ENCODE data around the gene R3HDM2.

R3HDM2 gene

GRCh38 chr12:57224973-57225679, 205.7 kb downstream of the R3HDM2 start:
- no peak for DNase-seq

- no peak for DNase-seq
Measured at GRCh38 chr12:57224278-57224972, 206.4 kb downstream of the R3HDM2 start.

DNA sequence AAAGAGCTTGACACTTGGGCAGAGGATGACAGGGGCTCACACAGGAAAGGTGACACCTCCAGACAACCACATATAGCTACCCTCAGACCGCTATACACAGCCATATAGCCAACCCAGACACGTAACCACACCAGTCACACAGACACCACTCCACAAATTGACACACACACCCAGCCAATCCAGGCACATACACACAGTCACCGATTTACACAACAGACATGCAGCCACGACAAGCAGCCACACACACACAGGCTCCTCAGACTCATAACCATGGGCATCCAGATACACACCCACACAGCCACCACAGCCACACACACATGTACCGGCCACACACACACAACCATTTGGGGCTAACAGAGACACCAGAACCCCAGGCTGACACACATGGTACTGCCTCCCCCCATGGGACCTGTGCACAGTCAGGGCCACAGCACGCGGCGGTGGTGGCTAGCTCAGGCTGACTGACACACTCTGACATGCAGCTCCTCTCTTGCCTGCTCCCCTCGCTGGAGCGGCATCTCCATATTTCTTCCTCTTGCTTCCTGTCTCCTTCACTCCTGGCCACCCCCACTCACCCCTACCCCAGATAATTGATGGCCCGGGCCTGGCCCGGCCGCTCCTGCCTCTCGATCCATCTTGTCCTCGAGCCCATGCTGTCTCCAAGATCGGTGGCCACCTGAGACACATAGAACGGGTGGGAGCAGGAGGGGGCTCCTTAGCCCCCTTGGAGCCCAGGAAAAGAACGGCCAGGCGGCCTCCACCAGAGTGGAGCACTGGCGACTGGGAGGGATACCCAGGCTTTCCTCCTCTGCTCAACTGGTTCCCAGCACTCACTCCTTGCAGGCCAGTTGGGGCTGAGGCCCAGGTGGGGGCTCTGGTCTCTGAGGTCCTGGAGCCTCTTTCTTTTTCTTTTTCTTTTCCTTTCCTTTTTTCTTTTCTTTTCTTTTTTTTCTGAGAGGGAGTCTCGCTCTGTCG, 207.4 kb downstream of the R3HDM2 start:
- no peak for DNase-seq

DNA sequence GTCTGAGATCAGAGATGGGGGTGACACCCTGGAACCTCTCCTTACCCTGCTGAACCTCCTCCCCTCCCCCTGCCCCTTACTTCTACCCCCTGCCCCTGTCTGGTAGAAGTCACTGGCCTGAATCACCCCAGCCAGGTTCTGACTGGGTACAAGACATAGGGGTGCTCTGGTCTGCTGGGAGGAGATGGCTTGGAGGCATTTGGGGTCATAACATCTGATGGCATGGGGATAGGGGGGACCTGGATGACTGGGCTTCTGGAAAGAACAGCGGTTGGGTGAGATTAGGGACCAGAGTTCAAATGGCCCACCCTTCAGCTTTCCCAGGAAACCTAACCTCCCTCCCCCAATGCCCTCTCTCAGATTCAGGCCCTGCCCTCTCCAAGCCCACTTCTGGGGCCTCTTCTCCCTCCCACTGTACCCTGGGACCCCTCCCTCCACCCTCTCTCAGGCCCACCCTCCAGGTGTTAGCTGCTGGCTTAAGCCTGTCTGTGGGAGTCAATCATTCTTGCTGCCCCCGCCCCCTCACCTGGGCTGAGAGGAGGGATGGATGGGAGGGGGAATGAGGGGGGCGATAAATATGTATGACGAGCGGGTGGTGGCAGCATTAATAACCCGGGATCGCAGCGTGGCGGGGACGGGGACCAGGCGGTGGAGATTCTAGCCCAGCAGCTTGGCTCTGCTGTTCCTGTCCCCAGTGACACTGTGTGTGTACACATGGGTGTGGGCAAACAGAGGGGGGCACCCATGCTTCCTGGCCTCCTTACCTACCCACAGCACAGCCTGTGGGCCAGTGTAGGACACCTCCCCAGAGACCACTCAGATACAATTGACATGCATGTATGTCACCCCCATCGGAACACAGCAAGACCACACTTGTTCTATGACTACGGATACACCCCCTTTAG, 208.3 kb downstream of the R3HDM2 start:
- no peak for DNase-seq

DNA sequence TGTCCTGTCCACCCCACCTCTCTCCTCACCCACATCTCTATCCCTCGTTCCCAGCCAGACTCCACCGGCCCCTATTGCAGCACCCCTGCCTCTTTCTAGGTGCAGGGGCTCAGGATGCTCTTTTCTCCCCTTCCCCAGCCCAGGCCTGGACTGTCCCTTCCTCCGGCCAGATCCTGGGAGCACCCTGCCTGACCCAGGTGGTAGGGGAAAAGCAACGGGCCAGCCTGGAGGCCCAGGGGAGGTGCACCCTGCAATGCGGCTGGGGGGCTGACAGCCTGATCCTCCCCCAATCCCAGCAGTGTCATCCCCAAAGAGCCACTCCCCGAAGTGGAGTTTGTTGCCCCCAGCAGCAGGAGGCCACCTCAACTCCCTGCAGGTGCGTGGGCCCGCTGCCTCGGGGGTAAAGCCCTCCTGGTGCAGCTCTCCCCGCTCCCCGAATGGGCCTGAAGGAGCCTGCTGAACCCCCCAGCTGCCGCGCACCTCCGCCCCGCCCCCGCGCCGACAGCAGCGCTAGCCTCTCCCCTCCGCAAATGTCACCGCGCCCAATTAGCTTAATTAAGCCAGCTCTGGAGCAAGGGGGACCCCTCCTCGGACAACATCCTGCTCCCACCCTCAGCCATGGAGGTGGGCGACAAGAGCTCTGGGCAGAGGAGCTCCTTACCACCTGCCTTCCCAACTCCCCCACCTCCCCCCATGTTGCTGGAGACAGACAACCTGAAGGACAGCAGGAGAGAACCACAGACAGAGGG, 209.5 kb downstream of the R3HDM2 start:
- no peak for DNase-seq

- DNase-seq = no peak
Measured at GRCh38 chr12:57220770-57221168, 210.1 kb downstream of the R3HDM2 start.

- DNase-seq = no peak
Measured at GRCh38 chr12:57219993-57220754, 210.7 kb downstream of the R3HDM2 start.

GRCh38 chr12:57219205-57219992, 211.4 kb downstream of the R3HDM2 start:
- no peak for DNase-seq

- DNase-seq = no peak
Measured at GRCh38 chr12:57218030-57218853, 212.6 kb downstream of the R3HDM2 start.

DNA sequence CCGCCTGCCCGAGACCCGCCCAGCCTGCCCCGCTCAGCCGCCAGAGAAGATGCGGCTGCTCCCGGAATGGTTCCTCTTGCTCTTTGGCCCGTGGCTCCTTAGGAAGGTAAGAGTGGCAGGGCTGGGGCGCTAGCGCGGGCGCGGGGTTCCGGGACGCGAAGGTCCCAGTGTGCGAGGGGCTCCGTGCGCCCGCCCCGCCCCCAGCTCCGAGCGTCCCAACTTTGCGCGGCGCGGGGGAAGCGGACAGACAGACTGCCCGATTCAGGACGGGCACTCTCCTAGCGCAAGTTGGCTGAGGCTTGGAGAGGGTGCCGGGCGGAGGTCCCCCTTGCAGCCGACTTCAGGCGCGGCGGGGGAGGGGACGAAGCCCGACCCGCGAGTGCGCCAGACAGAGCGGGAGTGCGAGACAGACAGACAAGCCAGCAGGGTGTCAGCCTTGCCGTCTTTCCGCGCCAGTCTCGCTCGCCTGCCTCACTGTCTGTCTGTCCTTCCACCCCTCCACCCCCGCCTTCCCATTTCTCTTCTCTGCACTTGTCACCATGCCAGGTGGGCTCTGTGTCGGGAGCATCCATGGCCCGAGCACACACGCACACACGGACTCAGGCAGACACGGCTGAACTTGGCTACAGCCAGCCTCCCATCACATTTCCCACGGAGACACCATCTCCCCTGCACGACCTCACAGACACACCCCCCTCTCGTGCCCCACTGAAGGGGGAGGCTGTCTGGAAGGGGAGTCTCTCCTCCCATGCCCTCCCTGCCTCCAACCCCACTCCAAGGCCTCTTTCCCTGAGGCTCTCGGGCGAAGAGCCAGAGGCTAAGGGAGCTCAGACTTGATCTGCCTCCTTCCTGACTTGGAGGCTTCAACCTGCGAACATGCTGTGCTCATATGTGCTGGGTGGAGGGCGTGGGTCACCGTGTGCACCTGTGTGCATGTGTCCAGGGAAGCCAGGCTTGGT, 213.6 kb downstream of the R3HDM2 start:
- DNase-seq = no peak

- DNase-seq = no peak
Measured at GRCh38 chr12:57216014-57216911, 214.6 kb downstream of the R3HDM2 start, which contains the start of gene NXPH4. NXPH4 (plus strand) TSS chr12:57216794; CDS start chr12:57216970, 176 bp downstream.

DNA sequence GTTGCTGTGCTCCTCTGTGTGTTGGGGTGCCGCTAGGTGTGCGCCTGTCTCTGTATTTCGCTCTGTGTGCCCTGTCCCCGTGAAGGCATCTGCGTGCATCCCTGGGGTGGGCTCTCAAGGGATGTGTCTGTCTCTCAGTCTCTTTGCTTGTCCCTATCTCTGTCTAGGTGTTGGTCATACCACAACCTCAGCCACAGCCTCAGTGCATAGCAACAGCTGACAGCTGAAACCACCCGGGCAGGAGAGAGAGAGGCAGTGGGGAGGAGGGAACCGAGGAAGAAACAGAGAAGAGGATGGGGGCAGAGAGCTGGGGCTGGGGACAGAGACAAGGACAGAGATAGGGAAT, 215.2 kb downstream of the R3HDM2 start:
- DNase-seq = no peak

GRCh38 chr12:57215065-57215464, 215.8 kb downstream of the R3HDM2 start:
- DNase-seq = no peak

DNA sequence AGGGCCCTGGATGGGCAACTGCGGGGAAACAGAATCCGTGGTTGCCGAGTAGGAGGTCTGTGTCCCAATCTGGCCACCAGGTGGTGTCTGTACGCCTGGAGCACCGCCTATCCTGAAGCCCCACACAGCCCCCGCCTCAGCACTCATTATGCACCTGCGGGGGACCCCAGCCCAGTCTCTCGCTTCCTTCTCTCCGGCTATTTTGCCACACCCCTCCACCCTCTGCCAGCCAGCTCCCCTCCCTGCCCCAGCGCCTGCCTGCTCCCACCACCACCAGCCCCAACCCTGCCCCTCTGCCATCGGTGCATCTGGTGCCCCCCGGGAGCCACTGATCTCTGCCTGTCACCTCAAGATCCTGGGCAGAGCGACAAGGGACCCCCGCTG, 216.5 kb downstream of the R3HDM2 start:
- DNase-seq = peak; percentile 58

DNA sequence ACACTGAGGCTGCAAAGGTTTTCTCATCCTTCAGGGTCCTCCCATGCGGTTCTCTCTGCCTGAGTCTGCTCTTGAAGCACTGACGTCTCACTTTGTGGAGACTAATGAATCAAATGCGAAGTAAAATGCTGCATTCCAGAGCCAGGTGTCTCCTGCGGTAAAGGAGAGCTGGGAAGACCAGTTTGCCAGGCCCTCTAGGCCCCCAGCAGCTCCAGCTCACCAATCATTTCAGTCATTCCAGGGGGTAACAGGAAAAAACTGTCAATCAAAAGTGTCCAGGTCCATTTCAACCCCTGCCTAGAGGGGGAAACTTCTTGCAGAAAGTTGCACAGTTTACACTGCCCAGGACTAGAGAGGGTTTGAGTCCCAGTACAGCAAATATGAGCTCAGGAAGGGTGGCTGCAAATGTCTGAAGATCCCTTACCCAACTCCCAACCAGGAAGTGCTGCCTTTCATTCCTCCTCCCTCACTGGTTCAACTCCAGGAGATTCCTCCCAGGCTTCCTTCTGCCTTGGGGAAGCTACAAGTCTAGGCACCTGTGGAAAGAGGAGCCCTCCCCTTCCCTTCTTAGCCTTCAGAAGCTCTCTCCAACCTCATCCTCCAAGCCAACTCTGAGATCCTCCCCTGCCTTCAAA, 217.0 kb downstream of the R3HDM2 start:
- DNase-seq = no peak

DNA sequence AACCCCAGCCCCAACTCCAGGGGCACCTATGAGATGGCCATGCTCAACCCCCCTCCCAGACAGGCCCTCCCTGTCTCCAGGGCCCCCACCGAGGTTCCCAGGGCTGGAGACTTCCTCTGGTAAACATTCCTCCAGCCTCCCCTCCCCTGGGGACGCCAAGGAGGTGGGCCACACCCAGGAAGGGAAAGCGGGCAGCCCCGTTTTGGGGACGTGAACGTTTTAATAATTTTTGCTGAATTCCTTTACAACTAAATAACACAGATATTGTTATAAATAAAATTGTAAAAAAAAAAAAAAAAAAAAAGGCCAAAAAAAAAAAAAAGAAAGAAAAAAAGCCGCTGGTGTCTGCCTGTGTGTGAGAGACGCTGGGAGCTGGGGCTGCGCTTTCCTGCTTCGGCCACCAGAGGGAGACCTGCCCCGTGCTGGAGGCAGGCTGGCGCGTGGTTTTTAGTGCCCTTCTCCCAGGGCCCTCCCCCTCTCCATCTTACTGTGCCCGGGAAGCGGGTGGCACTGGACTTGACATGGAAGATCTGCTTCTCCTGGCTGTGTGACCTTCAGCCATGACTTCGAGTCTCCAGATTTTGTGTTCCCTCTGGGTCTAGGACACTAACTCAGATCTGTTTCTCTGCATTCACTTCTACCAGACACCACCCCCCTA, 217.7 kb downstream of the R3HDM2 start:
- DNase-seq = peak; percentile 78
